Measurements from ENCODE around the gene CHST12. TPM values are rescaled to one million over a fixed set of nuclear protein-coding genes. Genes with fewer than 3 reads are reported as not detected.

CHST12 gene
- total RNA-seq, 1 donor from 2014 or later: 27.3 TPM

GRCh38 chr7:2487586-2488271 lies 84.3 kb downstream of the CHST12 start:
- Mint-ChIP-seq H3K4me3 (ENCODE audit: unreplicated experiment) (no peak overlapping the region), H3K4me1 (ENCODE audit: low read depth, unreplicated experiment) (peaks cover 6% of the 10 kb centered on the region), H3K9me3 (ENCODE audit: unreplicated experiment) (peaks cover 9% of the 10 kb centered on the region), H3K36me3 (ENCODE audit: unreplicated experiment) (peaks cover 7% of the 10 kb centered on the region), H3K27ac (ENCODE audit: unreplicated experiment) (no peak overlapping the region), H3K27me3 (ENCODE audit: unreplicated experiment) (peaks cover 15% of the 10 kb centered on the region)
- TF ChIP-seq CTCF (IDR thresholded peaks at IDR 0.05; ENCODE audit: partially characterized antibody, unreplicated experiment): no peak
- peak; percentile 14 for DNase-seq

GRCh38 chr7:2488272-2488645 lies 84.8 kb downstream of the CHST12 start:
- Mint-ChIP-seq H3K27ac (ENCODE audit: unreplicated experiment) (no peak overlapping the region), H3K27me3 (ENCODE audit: unreplicated experiment) (peaks cover 11% of the 10 kb centered on the region), H3K4me1 (ENCODE audit: low read depth, unreplicated experiment) (peaks cover 6% of the 10 kb centered on the region), H3K36me3 (ENCODE audit: unreplicated experiment) (peaks cover 7% of the 10 kb centered on the region), H3K4me3 (ENCODE audit: unreplicated experiment) (no peak overlapping the region), H3K9me3 (ENCODE audit: unreplicated experiment) (peaks cover 3% of the 10 kb centered on the region)
- TF ChIP-seq CTCF (IDR thresholded peaks at IDR 0.05; ENCODE audit: partially characterized antibody, unreplicated experiment): no peak
- DNase-seq: peak; percentile 12

- no peak for TF ChIP-seq CTCF (IDR thresholded peaks at IDR 0.05; ENCODE audit: partially characterized antibody, unreplicated experiment)
- Mint-ChIP-seq H3K27ac (ENCODE audit: unreplicated experiment) (no peak overlapping the region), H3K9me3 (ENCODE audit: unreplicated experiment) (peaks cover 3% of the 10 kb centered on the region), H3K4me1 (ENCODE audit: low read depth, unreplicated experiment) (peaks cover 6% of the 10 kb centered on the region), H3K27me3 (ENCODE audit: unreplicated experiment) (peaks cover 11% of the 10 kb centered on the region), H3K4me3 (ENCODE audit: unreplicated experiment) (no peak overlapping the region), H3K36me3 (ENCODE audit: unreplicated experiment) (peaks cover 7% of the 10 kb centered on the region)
- peak; percentile 12 for DNase-seq
These were observed 85.3 kb downstream of the CHST12 start for GRCh38 chr7:2488681-2489080.

- Mint-ChIP-seq H3K4me3 (ENCODE audit: unreplicated experiment) (no peak overlapping the region), H3K4me1 (ENCODE audit: low read depth, unreplicated experiment) (peaks cover 4% of the 10 kb centered on the region), H3K27me3 (ENCODE audit: unreplicated experiment) (peaks cover 6% of the 10 kb centered on the region), H3K27ac (ENCODE audit: unreplicated experiment) (no peak overlapping the region), H3K36me3 (ENCODE audit: unreplicated experiment) (peaks cover 7% of the 10 kb centered on the region), H3K9me3 (ENCODE audit: unreplicated experiment) (peaks cover 3% of the 10 kb centered on the region)
- DNase-seq: no peak
- no peak for TF ChIP-seq CTCF (IDR thresholded peaks at IDR 0.05; ENCODE audit: partially characterized antibody, unreplicated experiment)
These were observed 86.8 kb downstream of the CHST12 start for GRCh38 chr7:2490181-2490651.

- peaks cover 9% of the 10 kb centered on the region for H3K4me1 Mint-ChIP-seq (ENCODE audit: low read depth, unreplicated experiment)
- no peak for DNase-seq
- no peak overlapping the region for H3K4me3 Mint-ChIP-seq (ENCODE audit: unreplicated experiment)
- peaks cover 7% of the 10 kb centered on the region for H3K36me3 Mint-ChIP-seq (ENCODE audit: unreplicated experiment)
- peaks cover 5% of the 10 kb centered on the region for H3K9me3 Mint-ChIP-seq (ENCODE audit: unreplicated experiment)
- H3K27ac Mint-ChIP-seq (ENCODE audit: unreplicated experiment): peak overlapping the region; percentile 69
- peaks cover 6% of the 10 kb centered on the region for H3K27me3 Mint-ChIP-seq (ENCODE audit: unreplicated experiment)
- no peak for TF ChIP-seq CTCF (IDR thresholded peaks at IDR 0.05; ENCODE audit: partially characterized antibody, unreplicated experiment)
These were observed 88.6 kb downstream of the CHST12 start for GRCh38 chr7:2492038-2492437.

Measured in glutamatergic neuron (in vitro differentiated cells).